GM12891 (cell line): ENCODE measurements around the gene GRHL1.

Experiments
- POLR2A ChIP-seq: IDR thresholded peaks from 2 replicates; pipeline ENCODE4 v1.6.1; 2011; ENCODE audit warnings: low read depth, low read length, control low read depth
- POLR2AphosphoS5 ChIP-seq: IDR thresholded peaks from 2 replicates; pipeline ENCODE4 v1.6.1; 2011; ENCODE audit warnings: low read depth, low read length, control low read depth
- SPI1 ChIP-seq: IDR thresholded peaks from 2 replicates; pipeline ENCODE4 v1.6.1; 2011; ENCODE audit warnings: low read depth, low read length, control low read depth
- TAF1 ChIP-seq: IDR thresholded peaks from 2 replicates; pipeline ENCODE4 v1.6.1; 2011; ENCODE audit warnings: low read depth, low read length, control low read depth

DNA sequence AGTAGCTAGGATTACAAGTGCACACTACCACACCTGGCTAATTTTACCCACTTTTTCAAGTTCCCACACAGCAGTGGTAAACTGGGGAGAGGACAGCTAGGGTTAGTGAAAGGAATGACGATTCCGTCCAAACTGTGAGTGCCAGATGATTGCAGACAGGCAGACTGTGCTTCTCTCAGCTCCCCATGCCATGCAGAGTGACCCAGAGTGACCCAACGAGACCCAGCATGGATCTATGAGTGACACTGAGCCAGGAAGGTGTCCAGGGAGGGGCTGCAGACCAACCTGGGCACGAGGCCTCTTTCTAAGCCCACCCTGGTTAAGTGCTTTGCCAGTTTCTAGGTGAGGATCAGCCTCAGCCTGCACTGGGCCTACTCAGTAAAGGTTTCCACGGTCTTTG is 84.1 kb downstream of the GRHL1 start:
- TF ChIP-seq POLR2A (no peak), POLR2AphosphoS5 (no peak), SPI1 (no peak), TAF1 (no peak)
